HG02885 (cell line): ENCODE measurements around the gene MACO1.
"Not testable (repeated sequence)": the region's sequence is repeated elsewhere in the genome, so short reads cannot be mapped to it uniquely, and the experiment has no call there.

ENCODE experiments used
- ATAC-seq: cut with Tn5 transposase; IDR thresholded peaks from one replicate; pipeline ENCODE4 v1.9.1; 2021; ENCODE audit warnings: mild to moderate bottlenecking; ENCODE audit not compliant: unreplicated experiment, poor library complexity

Gene MACO1

GRCh38 chr1:25423206-25423605 is 7.5 kb upstream of the MACO1 start:
- ATAC-seq, result not testable (repeated sequence)

GRCh38 chr1:25425098-25426085 is 5.3 kb upstream of the MACO1 start:
- no peak for ATAC-seq

- ATAC-seq, result no peak
Measured at GRCh38 chr1:25427696-25428095, 3.0 kb upstream of the MACO1 start.

GRCh38 chr1:25428475-25429166 is 2.1 kb upstream of the MACO1 start:
- no peak for ATAC-seq

GRCh38 chr1:25430967-25431881 is 527 bp downstream of the MACO1 start:
- peak; percentile 19 for ATAC-seq

- no peak for ATAC-seq
Measured at GRCh38 chr1:25431955-25432719, 1.4 kb downstream of the MACO1 start.

GRCh38 chr1:25432749-25433388 is 2.2 kb downstream of the MACO1 start:
- no peak for ATAC-seq

GRCh38 chr1:25433389-25434186 is 2.9 kb downstream of the MACO1 start:
- ATAC-seq, result no peak

GRCh38 chr1:25435397-25436108 is 4.9 kb downstream of the MACO1 start:
- ATAC-seq, result no peak

GRCh38 chr1:25437672-25438071 is 7.0 kb downstream of the MACO1 start:
- no peak for ATAC-seq

GRCh38 chr1:25439287-25439686 is 8.6 kb downstream of the MACO1 start:
- ATAC-seq, result no peak

- no peak for ATAC-seq
Measured at GRCh38 chr1:25442178-25442577, 11.5 kb downstream of the MACO1 start.

- no peak for ATAC-seq
Measured at GRCh38 chr1:25443030-25443699, 12.5 kb downstream of the MACO1 start.

GRCh38 chr1:25444604-25445003 is 13.9 kb downstream of the MACO1 start:
- not testable (repeated sequence) for ATAC-seq

- ATAC-seq, result no peak
Measured at GRCh38 chr1:25445993-25446538, 15.4 kb downstream of the MACO1 start.

- no peak for ATAC-seq
Measured at GRCh38 chr1:25447547-25447946, 16.9 kb downstream of the MACO1 start.

GRCh38 chr1:25450891-25451290 is 20.2 kb downstream of the MACO1 start:
- no peak for ATAC-seq
